Rectal smooth muscle tissue (tissue), 1 donor: ENCODE data around the gene COLQ.

Experiments
- H3K27ac ChIP-seq: one replicate; pipeline ENCODE4 v1.7.0; 2013; ENCODE audit warnings: low read depth, low read length, inconsistent platforms
- H3K27me3 ChIP-seq: one replicate; pipeline ENCODE4 v1.7.0; 2013; ENCODE audit warnings: low read length; ENCODE audit not compliant: control insufficient read depth, insufficient read depth
- H3K36me3 ChIP-seq: one replicate; pipeline ENCODE4 v1.7.0; 2013; ENCODE audit warnings: low read length; ENCODE audit not compliant: control insufficient read depth, insufficient read depth
- H3K4me1 ChIP-seq: one replicate; pipeline ENCODE4 v1.7.0; 2013; ENCODE audit warnings: low read length; ENCODE audit not compliant: control insufficient read depth, insufficient read depth
- H3K4me3 ChIP-seq: one replicate; pipeline ENCODE4 v1.7.0; 2013; ENCODE audit warnings: low read length
- H3K9ac ChIP-seq: one replicate; pipeline ENCODE4 v1.7.0; 2013; ENCODE audit warnings: low read length

COLQ gene

DNA sequence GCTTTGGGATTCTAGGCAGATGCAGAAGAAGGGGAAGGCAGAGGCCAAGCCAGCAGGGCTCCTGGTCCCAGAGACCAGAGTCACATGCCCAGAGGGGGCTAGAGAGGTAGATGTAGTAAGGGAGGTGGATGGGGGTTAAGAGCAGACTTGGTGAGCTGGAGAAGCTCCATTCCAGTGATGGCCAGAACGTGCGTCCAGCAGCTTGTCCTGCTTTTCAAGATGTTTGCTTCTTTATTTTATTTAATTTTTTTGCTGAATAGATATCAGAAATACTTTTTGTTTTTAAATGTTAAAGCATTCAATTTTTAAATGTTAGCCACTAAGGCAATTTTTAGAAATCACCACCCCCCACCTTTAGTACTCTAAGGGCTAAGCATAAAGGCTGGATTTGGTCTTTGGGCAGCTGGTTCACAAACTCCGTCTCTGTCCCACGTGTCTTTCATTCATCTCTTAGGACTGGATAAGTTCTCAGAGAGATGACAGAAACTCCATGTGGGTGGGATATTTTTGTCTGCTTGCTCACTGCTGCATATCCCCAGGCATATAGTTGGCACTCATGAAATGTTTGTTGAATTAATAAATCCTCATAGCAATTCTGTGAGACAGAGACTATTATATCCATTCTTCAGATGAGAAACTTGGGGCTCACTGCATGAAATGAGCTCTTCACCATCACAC is 6.7 kb downstream of the COLQ start:
- Histone ChIP-seq H3K9ac (no peak overlapping the region), H3K27me3 (no peaks in the 10 kb centered on the region), H3K4me3 (no peak overlapping the region), H3K36me3 (no peaks in the 10 kb centered on the region), H3K27ac (no peak overlapping the region), H3K4me1 (peaks cover 10% of the 10 kb centered on the region)

DNA sequence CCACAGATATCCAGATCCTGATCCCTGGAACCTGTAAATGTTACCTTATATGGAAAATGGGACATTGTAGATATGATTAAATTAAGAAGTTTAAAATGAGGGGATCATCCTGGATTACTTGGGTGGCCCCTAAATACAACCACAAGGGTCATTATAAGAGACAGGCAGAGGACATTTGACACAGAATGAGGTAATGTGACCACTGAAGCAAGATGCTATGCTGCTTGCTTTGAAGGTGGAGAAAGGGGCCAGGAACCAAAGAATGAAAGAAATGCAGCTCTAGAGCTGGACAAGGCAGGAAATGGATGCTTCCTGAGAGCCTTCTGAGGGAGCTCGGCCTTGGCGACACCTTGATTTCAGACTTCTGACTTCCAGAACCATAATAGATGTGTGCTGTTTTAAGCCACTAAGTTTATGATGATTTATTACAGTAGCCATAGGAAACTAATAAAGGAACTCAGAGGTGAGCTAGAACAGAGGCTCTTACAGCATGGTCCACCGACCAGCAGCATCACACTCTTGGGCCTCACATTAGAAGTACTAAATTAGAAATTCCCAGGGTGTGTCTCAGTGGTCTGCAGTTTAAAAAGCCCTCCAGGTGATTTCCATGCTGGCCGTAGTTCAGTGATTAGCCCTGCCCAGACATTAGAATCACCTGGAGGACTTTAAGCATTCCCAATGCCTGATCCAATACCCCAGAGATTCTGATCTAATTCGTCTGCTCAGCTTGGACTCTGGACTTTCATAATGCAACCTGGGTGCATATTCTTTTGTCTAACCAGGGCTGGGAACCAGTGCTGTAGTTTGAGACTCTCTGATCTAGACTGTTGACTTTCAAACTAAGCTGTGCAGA is 7.5 kb downstream of the COLQ start:
- Histone ChIP-seq H3K4me3 (no peak overlapping the region), H3K36me3 (no peaks in the 10 kb centered on the region), H3K27me3 (no peaks in the 10 kb centered on the region), H3K27ac (no peak overlapping the region), H3K9ac (no peak overlapping the region), H3K4me1 (peaks cover 10% of the 10 kb centered on the region)

DNA sequence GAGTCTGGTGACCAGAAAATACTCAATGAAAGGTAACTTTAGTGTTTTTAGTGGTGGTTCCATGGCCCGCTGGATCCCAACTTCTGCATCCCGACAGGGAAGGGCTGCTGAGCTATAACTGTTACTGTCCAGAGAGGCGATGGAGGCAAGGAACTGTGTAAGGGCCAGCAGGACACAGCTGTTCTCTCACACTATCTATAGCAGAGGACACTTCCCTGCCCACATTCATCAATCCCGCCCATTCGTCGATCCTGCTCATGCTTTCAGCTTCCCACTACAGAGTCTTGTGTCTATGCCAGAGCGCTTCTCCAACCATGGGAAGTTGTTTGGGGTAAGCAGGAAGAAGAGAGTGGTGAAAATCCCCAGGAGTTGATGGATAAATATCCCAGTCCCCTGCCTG is 8.4 kb downstream of the COLQ start:
- Histone ChIP-seq H3K27ac (no peak overlapping the region), H3K9ac (no peak overlapping the region), H3K4me1 (peaks cover 10% of the 10 kb centered on the region), H3K4me3 (no peak overlapping the region), H3K36me3 (no peaks in the 10 kb centered on the region), H3K27me3 (no peaks in the 10 kb centered on the region)

- H3K36me3 ChIP-seq: no peaks in the 10 kb centered on the region
- H3K4me3 ChIP-seq: no peak overlapping the region
- no peak overlapping the region for H3K9ac ChIP-seq
- H3K27ac ChIP-seq: no peak overlapping the region
- no peaks in the 10 kb centered on the region for H3K27me3 ChIP-seq
- H3K4me1 ChIP-seq: peaks cover 10% of the 10 kb centered on the region
Observed at GRCh38 chr3:15512166-15512565, 9.3 kb downstream of the COLQ start.

GRCh38 chr3:15511156-15511555 is 10.3 kb downstream of the COLQ start:
- Histone ChIP-seq H3K4me1 (peaks cover 10% of the 10 kb centered on the region), H3K36me3 (no peaks in the 10 kb centered on the region), H3K9ac (no peak overlapping the region), H3K4me3 (no peak overlapping the region), H3K27me3 (no peaks in the 10 kb centered on the region), H3K27ac (no peak overlapping the region)

DNA sequence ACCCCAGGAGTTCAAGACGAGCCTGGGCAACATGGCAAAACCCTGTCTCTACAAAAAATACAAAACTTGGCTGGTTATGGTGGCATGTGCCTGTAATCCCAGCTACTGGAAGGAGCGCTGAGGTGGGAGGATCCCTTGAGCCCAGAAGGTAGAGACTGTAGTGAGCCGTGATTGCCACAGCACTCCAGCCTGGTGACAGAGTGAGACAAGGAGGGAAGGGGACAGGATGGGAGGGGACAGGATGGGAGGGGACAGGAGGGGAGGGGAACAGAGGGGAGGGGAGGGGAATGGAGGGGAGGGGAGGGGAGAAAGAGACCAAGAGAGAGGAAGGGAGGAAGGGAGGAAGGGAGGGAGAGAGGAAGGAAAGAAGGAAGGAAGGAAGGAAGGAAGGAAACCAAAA is 11.0 kb downstream of the COLQ start:
- H3K4me1 ChIP-seq: peaks cover 10% of the 10 kb centered on the region

DNA sequence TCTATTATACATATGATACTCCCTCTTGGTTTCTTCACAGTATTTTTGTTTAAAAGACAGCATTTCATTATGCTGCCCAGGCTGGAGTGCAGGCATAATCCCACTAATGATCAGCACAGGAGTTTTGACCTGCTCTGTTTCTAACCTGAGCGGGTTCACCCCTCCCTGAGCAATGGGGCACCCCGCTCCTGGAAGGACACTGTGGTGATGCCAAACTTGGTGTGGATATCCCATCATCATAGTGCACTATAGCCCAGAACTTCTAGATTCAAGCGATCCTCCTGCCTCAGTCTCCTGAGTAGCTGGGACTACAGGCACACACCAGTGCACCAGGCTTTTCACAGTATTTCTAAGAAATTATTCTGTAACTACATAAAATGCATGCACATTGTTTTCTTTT is 14.9 kb downstream of the COLQ start:
- no peak overlapping the region for H3K4me3 ChIP-seq
- no peaks in the 10 kb centered on the region for H3K36me3 ChIP-seq
- H3K27me3 ChIP-seq: no peaks in the 10 kb centered on the region
- H3K4me1 ChIP-seq: no peaks in the 10 kb centered on the region
- no peak overlapping the region for H3K27ac ChIP-seq
- H3K9ac ChIP-seq: no peak overlapping the region

More for the DNA sequence above, 11.0 kb downstream of the COLQ start:
- Histone ChIP-seq H3K27me3 (no peaks in the 10 kb centered on the region), H3K9ac (no peak overlapping the region), H3K4me3 (no peak overlapping the region), H3K27ac (no peak overlapping the region), H3K36me3 (no peaks in the 10 kb centered on the region)

- Histone ChIP-seq H3K4me1 (no peaks in the 10 kb centered on the region), H3K27ac (no peak overlapping the region), H3K9ac (no peak overlapping the region), H3K27me3 (no peaks in the 10 kb centered on the region), H3K36me3 (no peaks in the 10 kb centered on the region), H3K4me3 (no peak overlapping the region)
Observed at GRCh38 chr3:15505479-15506165, 15.9 kb downstream of the COLQ start.

DNA sequence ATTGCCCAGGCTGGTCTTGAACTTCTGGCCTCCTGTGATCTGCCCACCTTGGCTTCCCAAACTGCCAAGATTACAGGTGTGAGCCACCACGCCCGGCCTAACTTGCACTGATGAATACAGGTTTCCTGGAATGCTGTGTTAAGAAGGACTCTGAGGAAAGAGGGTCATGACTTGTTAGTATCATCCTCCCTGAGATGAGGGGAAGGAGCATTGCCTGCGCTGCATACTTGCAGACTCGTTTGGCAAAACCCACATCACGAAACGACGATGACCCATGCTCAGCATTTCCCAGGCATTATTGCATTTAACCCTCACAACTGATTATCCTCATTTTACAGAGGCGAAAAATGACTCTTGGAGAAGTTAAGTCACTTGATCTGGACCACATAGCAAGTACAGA is 18.9 kb downstream of the COLQ start:
- Histone ChIP-seq H3K4me1 (no peaks in the 10 kb centered on the region), H3K27ac (no peak overlapping the region), H3K27me3 (no peaks in the 10 kb centered on the region), H3K9ac (no peak overlapping the region), H3K36me3 (no peaks in the 10 kb centered on the region), H3K4me3 (no peak overlapping the region)

GRCh38 chr3:15501126-15501525 is 20.4 kb downstream of the COLQ start:
- no peaks in the 10 kb centered on the region for H3K4me1 ChIP-seq
- no peaks in the 10 kb centered on the region for H3K27me3 ChIP-seq
- H3K27ac ChIP-seq: no peak overlapping the region
- no peak overlapping the region for H3K9ac ChIP-seq
- no peak overlapping the region for H3K4me3 ChIP-seq
- H3K36me3 ChIP-seq: no peaks in the 10 kb centered on the region

GRCh38 chr3:15500107-15500724 is 21.3 kb downstream of the COLQ start:
- Histone ChIP-seq H3K4me1 (peaks cover 6% of the 10 kb centered on the region), H3K27me3 (no peaks in the 10 kb centered on the region), H3K27ac (no peak overlapping the region), H3K36me3 (no peaks in the 10 kb centered on the region), H3K4me3 (no peak overlapping the region), H3K9ac (no peak overlapping the region)

GRCh38 chr3:15499536-15499935 is 22.0 kb downstream of the COLQ start:
- Histone ChIP-seq H3K27me3 (no peaks in the 10 kb centered on the region), H3K9ac (no peak overlapping the region), H3K4me1 (peaks cover 6% of the 10 kb centered on the region), H3K4me3 (no peak overlapping the region), H3K27ac (no peak overlapping the region), H3K36me3 (no peaks in the 10 kb centered on the region)
